VCaP (cell line): Measurements from ENCODE around the gene CHRNA7.

Experiments used
- H3K27ac ChIP-seq: fragments of 450-650 bp; 2 replicates; pipeline ENCODE4 v1.5.1; 2017
- TF ChIP-seq, protein P1 (sequence below): fragments of 450-650 bp; conservative IDR thresholded peaks from 2 replicates; pipeline ENCODE4 v1.5.1; 2017; ENCODE audit warnings: mild to moderate bottlenecking, moderate library complexity

The CHRNA7 gene

DNA sequence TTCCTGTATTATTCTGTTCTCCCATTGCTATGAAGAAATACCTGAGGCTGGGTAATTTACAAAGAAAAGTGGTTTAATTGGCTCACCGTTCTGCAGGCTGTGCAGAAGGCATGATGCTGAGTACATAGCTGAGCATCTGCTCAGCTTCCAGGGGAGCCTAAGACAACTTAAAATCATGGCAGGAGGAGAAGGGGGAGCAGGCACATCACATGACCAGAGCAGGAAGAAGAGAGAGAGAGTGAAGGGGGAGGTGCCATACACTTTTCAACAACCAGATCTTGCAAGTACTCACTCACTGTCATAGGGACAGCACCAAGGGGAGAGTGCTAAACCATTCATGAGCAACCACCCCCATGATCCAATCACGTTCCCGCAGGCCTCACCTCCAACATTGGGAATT, 188.4 kb downstream of the CHRNA7 start:
- TF ChIP-seq, protein P1, sequence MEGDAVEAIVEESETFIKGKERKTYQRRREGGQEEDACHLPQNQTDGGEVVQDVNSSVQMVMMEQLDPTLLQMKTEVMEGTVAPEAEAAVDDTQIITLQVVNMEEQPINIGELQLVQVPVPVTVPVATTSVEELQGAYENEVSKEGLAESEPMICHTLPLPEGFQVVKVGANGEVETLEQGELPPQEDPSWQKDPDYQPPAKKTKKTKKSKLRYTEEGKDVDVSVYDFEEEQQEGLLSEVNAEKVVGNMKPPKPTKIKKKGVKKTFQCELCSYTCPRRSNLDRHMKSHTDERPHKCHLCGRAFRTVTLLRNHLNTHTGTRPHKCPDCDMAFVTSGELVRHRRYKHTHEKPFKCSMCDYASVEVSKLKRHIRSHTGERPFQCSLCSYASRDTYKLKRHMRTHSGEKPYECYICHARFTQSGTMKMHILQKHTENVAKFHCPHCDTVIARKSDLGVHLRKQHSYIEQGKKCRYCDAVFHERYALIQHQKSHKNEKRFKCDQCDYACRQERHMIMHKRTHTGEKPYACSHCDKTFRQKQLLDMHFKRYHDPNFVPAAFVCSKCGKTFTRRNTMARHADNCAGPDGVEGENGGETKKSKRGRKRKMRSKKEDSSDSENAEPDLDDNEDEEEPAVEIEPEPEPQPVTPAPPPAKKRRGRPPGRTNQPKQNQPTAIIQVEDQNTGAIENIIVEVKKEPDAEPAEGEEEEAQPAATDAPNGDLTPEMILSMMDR, result no peak
- H3K27ac ChIP-seq, result no peak overlapping the region
